ENCODE results near the gene ATP10B. TPM values are rescaled to one million over a fixed set of nuclear protein-coding genes. Genes with fewer than 3 reads are reported as not detected.

Gene ATP10B
- total RNA-seq, 1 donor from 2014 or later = not detected

DNA sequence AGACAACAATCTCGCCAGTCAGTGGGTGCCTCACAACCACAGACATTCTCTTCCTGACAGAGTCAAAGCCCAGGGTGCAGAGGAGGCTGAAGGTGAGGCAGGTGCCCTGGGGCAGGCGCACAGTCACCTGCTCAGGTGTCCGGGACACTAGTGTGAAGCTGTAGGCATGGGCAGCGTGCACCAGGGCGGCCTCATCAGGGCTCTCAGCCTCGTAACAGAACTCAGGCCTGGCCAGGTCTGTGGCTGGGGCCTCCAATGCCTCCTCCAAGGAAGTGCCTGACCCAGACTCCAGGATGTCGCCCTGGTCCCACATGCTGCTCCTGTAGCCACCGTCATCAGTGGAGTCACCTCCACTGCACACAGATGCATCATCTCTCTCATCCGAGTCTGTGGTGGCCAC, 231.6 kb downstream of the ATP10B start:
- intact Hi-C loops (cut with DNase I) = no loop called here
- ATAC-seq = no peak

DNA sequence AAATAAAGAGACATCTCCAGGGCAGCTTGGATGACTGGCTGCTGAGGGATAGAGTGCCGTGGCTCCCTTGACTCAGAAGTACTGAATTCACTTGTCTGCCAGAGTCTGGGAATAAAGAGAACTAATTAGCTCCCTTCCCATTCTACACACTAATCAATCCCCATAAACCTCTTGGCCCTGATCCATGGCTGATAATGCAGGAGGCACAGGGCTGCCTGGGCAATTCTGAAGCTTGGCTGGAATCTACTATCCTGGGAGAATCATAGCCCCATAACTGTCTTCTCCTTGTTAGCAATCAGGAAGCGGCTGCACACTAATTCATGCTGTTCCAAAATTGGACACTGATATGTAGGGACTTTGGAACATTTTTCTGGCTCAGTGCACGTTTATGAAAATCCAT, 232.6 kb downstream of the ATP10B start:
- ATAC-seq (no peak), DNase-seq (ENCODE audit: missing footprints) (no peak)
- intact Hi-C loops (cut with DNase I) = no loop called here

More for the DNA sequence above, 231.6 kb downstream of the ATP10B start:
- no peak for DNase-seq (ENCODE audit: missing footprints)

DNA sequence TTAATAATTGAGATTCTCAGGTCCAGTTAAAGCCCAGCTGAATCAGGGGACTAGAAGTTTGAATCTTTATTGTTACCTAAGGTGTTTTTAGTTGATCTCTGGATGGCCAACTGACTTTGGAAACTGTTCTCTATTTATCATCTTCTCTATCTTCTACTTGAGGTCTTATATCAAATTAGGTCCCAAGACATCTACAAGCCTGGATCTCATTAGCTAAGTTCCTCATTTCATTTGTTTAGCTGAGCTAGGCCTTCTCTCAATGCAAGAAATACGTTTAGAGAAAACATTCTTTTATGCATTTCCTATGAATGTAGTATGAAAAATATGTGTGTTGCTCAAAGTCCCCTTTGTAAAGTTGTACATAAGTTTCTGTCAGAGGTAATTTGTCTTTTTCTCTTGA, 233.7 kb downstream of the ATP10B start:
- no peak for ATAC-seq
- no peak for DNase-seq (ENCODE audit: missing footprints)
- intact Hi-C loops (cut with DNase I) = no loop called here

DNA sequence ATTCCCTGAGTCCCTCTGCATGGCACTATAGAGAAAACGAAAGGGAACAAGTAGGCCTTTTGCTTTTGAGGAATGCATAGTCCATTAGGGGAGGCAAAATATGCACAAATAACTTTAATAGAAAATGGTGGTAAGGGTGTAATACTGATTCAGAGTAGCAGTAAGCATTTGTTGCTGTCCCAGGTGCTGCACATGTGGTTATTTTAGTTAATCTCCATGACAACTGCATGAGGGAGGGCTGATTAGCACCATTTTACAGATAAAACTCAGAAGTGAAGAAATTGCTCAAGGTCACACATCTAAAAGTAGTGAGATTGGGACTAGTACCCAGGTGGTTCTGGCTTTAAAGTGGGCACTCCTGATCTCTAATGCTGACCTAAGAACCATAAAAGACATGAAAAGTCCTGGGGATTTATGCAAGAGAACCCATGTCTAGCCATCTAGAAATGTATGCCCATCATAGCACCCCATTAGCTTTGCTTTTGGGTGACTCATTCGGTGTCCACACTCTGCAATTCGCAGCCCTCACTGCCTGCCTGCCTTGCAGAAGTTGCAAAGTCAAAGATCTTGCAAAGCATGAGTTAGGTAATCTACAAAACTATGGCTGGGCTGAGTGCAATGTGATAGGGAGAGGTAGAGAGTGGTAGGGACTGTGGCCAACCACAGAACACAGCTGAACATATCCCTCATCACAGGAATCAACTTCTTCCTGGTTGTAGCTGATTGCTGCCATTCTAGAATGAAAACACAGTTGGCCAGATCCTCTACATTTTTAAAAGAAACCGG, 235.1 kb downstream of the ATP10B start:
- DNase-seq (ENCODE audit: missing footprints) = no peak
- no peak for ATAC-seq
- intact Hi-C loops (cut with DNase I) = no loop called here

DNA sequence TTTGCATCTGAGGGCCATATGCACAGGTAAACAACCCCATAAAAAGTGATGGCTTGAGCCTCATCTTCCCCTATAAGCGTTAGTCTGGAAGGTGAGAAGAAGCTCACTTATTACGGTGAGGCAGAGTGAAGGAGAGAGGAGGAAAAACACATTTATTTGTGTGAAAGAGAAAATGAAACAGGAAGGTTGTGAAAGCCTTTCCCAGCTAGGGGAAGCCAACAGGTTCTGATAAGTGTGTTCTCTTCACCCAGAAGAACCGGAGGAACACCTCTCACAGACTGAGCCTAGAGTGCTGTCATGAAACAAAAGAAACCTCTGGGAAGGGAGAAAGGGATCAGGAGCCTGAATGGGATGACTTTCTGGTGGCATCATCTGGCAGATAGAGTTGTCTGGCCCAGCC, 237.9 kb downstream of the ATP10B start:
- no peak for DNase-seq (ENCODE audit: missing footprints)
- no peak for ATAC-seq
- intact Hi-C loops (cut with DNase I) = no loop called here

DNA sequence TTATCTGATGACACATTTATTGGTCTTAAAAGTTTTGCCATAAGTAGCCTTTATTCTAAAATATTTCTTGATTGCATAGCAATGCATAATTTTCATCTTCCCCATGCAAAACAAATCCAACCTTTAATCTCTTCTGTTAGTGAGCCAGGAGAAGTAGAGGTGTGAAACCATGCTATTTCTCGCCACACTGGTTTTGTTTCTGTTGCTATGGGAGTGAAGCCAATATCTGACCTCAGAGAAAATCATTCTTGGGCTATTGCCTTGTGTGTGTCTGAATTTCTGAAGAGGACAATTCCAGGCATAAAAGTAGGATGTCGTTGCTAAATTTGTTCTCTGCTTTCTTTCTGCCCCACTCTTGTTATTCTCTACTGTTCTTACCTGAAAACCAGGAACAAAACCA, 246.7 kb downstream of the ATP10B start:
- no peak for ATAC-seq
- no peak for DNase-seq (ENCODE audit: missing footprints)
- intact Hi-C loops (cut with DNase I) = no loop called here

DNA sequence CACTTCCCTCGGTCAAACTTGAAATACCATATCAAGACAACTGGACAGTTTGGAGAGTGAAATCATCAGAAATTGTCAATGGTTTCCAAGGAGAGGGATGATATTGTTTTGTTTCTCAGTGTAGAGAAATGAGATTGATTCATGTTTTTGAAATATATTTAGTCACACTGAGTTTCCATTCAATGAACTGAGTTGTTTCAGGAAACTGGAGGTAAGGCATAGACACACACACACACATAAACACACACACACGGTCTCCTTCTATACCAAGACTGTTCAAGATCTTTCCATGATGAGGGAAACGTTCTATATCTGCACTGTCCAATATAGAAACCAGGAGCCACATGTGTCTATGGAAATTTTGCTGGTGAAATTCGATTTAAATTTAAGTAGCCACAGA, 247.5 kb downstream of the ATP10B start:
- ATAC-seq = no peak

DNA sequence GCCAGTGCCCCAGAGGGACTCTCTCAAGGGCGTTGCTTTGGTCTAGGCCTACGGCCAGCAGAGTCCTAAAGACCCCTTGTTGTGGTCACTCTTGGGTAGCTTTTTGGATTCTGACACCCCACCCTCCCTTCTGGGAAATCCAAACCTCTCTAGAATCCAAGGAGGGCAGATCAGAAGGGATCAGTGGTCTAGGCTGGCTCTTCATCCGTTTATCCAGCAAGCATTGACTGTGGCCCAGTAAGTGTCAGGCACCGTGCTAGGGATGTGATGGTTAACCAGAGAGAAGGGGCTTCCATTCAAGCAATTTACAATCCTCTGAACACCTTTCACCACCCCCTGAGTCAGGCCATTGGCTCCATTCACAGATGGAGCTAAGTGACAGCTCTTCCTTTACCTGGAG, 249.3 kb downstream of the ATP10B start:
- intact Hi-C loops (cut with DNase I) = no loop called here
- ATAC-seq (no peak), DNase-seq (ENCODE audit: missing footprints) (no peak)

More for the DNA sequence above, 247.5 kb downstream of the ATP10B start:
- DNase-seq (ENCODE audit: missing footprints) = no peak
- intact Hi-C loops (cut with DNase I) = no loop called here

DNA sequence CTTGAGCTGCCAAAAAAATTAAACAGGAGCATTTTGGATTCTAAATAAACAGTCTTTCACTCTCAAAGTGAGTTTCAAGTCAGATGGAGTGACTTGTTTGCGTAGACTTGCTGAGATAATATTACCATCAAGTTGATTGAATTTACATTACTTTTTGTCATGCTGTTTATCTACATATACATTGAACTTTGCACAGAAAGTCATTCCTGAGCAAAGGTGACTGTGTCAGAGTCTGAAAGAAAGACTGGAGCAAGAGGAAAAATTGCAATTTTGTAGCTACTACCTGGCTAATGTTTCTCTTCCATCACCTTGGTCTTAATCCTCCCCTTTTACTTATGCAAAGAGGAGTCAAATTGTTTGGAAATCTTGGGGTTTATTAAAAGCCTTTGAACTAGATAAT, 251.0 kb downstream of the ATP10B start:
- ATAC-seq = no peak
- intact Hi-C loops (cut with DNase I) = no loop called here

DNA sequence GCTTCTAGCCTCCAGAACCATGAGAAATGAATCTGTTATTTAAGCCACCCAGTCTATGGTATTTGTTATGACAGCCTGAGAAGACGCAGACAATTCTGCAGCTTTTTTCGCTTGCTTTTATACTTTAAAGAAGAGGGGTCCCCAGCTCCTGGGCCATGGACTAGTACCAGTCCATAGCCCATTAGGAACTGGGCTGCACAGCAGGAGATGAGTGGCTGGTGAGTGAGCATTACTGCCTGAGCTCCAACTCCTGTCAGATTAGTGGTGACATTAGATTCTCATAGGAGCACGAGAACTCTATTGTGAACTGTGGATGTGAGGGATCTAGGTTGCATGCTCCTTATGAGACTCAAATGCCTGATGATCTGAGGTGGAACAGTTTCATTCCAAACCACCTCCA, 278.7 kb downstream of the ATP10B start:
- ATAC-seq (no peak), DNase-seq (ENCODE audit: missing footprints) (no peak)
- intact Hi-C loops (cut with DNase I) = no loop called here

More for the DNA sequence above, 251.0 kb downstream of the ATP10B start:
- DNase-seq (ENCODE audit: missing footprints) = no peak

DNA sequence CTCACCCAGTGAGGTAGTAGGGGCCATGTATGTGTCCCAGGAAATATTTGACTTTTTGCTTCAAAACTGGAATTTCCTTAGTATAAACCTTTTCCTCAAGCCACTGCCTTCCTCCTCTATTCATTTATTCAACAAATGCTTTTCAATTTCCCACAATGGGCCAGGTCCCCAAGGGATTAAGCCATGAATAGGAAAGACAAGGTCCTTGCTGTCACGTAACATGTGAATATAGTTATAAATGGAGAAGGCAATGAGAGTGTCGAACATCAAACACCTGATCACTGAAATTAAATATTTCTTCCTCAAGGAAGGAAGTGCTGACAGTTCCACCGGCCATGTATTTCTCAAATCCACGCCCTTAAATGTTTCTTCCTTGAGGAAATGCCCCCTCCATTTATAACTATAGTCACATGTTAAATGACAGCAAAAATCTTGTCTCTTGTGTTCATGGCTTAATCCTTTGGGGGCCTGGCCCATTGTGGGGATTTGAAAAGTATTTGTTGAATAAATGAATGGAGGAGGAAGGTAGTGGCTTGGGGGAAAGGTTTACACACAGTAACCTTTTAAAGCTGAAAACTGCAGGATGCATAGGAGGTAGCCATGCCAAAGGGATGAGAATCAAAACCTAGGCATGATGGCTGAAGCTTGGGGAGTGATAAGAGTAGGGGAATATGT, 284.8 kb downstream of the ATP10B start:
- ATAC-seq (no peak), DNase-seq (ENCODE audit: missing footprints) (no peak)
- intact Hi-C loops (cut with DNase I) = no loop called here

DNA sequence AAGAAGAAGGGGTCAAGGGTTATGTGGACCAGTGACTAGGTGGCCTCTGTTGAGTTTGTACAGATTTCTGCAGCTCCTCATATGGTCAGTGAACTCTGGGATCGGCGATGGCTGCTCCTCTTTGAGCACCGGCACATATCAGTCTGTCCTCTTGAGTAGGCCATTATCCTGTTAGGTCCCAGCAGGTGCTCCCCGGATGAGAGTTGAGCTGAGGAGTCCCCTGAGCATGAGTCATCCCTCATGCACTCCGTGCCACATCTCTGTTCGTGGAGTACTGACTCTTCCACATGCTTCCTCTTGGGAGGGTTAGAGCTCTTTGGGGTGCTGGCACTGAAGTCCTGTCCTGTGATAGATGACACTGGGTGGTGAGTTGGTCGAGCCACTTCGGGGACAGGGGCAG, 286.6 kb downstream of the ATP10B start:
- no peak for ATAC-seq
- intact Hi-C loops (cut with DNase I) = no loop called here

DNA sequence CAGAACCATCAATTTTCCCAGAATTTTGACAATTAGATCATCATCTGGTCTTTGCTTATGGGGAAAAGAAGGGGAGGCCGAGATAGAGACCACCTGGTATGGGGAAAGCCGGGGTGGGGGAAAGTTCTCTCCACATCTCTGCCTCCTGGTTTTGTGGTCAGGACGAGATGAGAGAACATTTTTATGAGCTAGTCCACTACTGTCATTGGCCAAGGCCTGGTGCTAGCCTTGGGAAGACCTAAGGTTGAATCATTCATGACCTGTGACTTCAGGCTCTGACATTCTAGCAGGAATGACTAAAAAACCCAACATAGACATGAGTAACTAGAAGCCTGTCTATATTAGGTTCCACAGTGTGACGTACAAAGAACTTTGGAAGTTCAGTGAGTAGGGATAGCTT, 295.2 kb downstream of the ATP10B start:
- no peak for ATAC-seq
- DNase-seq (ENCODE audit: missing footprints) = no peak
- intact Hi-C loops (cut with DNase I) = no loop called here

More for the DNA sequence above, 286.6 kb downstream of the ATP10B start:
- no peak for DNase-seq (ENCODE audit: missing footprints)

DNA sequence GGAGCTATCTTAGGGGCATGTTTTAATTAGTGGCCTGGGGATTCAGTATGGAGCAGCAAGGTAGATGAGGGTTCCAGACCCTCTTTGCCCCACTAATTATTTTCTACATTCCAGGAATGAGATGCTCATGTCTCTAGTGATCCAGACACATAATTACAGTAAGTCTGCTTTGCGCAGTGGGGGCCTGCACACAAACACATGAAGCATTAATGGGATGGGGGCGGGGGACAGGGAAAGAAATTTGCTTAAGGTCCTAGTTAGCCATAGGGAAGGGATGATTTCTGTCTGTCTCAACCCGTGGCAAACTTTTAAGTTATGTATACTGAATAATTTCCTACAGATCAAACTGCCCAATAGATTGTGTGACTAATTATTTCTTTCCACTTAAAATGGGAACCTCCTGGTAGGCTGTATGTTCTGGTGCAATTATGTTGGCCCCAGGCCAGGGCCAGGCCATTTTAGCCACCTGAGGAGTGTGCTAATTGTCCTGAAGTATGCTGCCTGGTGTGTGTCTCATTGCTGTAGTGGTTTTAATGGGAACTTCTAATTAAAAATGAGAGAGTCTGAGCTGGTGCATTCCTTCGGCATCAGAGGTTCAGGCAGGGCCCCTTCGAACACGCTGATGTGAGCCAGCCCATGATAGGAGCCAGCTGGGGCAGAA, 295.9 kb downstream of the ATP10B start:
- no peak for DNase-seq (ENCODE audit: missing footprints)
- intact Hi-C loops (cut with DNase I) = no loop called here
- ATAC-seq = no peak

DNA sequence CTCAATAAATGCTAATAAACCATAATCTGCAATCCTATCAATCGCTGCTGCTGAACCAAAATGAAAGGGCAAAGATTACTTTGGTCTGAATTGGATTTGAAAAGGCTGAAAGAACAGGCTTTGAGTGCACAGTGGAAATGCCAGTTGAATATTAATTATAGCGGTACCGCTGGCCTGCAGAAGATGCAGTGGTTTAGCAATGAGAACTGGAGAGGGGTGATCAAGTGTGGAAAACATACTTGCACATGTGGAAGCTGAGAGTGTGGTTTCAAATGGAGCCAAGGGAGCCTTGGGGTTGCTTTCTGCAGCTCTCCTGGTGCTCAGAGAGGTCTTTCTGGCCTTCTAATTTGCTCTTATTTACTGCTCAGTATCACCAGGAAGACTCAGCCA, 296.4 kb downstream of the ATP10B start:
- ATAC-seq (no peak), DNase-seq (ENCODE audit: missing footprints) (no peak)
- intact Hi-C loops (cut with DNase I) = no loop called here

DNA sequence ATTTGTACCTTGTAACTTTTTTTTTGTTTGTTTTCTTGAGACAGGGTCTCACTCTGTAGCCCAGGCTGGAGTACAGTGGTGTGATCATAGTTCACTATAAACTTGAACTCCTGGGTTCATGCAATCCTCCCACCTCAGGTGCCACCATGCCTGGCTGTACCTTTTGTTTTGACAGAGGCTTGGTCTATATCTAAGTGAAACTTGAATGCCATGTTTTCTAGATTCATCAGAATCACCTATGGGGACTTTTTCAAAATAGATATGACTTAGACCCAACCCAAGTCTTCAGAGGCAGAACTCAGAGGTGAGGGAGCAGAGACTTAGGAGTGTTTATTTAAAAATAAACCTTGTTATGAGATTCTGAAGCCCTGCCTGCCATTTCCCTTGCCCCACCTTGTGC, 301.9 kb downstream of the ATP10B start:
- DNase-seq (ENCODE audit: missing footprints) (no peak), ATAC-seq (no peak)
- intact Hi-C loops (cut with DNase I) = no loop called here

DNA sequence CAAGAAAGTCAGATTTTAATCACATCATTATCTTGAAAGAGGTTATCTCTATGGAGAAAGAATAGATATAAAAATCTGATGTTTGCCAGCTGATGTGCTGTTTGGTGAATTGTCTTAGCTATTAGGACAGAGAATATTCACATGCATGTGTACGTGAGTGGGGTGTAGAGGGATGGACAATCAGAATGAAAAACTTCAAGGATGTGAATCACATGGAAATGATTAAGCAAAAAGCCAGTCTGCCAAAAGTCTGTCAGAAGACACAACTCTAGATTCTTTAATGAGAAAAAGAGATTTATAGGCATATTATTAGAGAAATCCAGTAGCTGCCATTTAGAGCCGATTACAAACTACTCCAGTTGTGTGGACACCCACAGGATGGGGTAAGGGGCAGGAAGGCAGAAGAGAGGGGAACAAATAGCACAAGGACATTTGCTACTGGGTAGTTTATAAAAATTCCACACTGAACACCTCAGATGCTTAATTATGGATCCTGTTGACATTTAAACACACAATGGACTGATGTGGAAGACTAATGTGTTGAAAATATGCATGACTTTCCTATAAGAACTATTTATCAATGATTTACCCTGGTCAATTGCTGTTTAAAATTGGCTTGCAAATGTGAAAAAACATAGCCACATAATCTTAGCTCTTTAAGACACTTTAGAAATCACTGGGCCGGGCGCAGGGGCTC, 302.9 kb downstream of the ATP10B start:
- intact Hi-C loops (cut with DNase I) = no loop called here
- no peak for ATAC-seq

DNA sequence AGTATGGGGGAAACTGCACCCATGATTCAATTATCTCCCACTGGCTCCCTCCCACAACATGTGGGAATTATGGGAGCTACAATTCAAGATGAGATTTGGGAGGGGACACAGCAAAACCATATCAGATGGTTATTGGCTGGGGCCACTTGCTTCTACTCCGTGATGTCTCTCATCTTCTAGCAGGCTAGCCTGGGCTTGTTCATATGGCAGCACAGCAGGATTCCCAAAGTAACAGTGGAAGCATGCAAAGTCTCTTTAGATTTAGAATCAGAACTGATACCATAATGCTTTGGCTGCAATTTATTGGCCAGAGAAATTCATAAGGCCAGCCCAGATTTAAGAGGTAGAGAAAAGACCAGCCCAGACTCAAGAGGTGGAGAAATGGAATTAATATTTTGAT, 304.1 kb downstream of the ATP10B start:
- intact Hi-C loops (cut with DNase I) = no loop called here
- ATAC-seq = no peak
- DNase-seq (ENCODE audit: missing footprints) = no peak

More for the DNA sequence above, 302.9 kb downstream of the ATP10B start:
- no peak for DNase-seq (ENCODE audit: missing footprints)

DNA sequence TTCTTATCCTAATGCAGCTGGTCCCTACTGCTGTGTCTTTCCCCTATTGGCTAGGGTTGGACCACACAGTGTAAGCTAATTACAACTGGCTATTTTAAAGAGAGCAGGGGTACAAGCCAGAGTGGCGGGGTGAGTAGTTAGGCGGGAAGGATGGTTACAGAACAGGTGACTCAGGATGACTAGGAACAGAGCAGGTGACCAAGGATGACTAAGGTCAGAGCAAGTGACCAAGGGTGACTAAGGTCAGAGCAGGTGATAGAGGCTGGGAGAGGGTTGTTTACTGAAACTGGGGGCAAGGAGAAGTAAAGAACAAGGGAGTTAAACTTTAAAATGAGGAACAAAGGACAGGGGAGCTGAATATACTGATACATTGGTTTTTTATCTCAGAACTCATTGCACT, 304.9 kb downstream of the ATP10B start:
- intact Hi-C loops (cut with DNase I) = no loop called here

More for the DNA sequence above, 304.9 kb downstream of the ATP10B start:
- ATAC-seq (no peak), DNase-seq (ENCODE audit: missing footprints) (no peak)
